ENCODE results near the gene LSAMP.

LSAMP gene

GRCh38 chr3:116015931-116016330 is 429.4 kb downstream of the LSAMP start:
- Histone ChIP-seq H3K36me3 (ENCODE audit: control insufficient read depth in 2 of 2, insufficient read depth in 1 of 2, low read length in 2 of 2) (no peaks in the 10 kb centered on the region), H3K4me1 (ENCODE audit: control insufficient read depth, insufficient read depth, low read length) (no peaks in the 10 kb centered on the region), H3K27ac (ENCODE audit: extremely low read depth, low read depth, low read length) (no peak overlapping the region), H3K9me3 (ENCODE audit: control insufficient read depth, insufficient read depth, low read depth, low read length) (no peaks in the 10 kb centered on the region), H3K4me3 (ENCODE audit: low read depth, low read length) (no peak overlapping the region)
- no peak for TF ChIP-seq ZNF140 (tag by site-specific recombination; IDR thresholded peaks at IDR 0.05)
- no peak for TF ChIP-seq ZNF701 (tag by site-specific recombination; IDR thresholded peaks at IDR 0.05)
- TF ChIP-seq, protein P1, sequence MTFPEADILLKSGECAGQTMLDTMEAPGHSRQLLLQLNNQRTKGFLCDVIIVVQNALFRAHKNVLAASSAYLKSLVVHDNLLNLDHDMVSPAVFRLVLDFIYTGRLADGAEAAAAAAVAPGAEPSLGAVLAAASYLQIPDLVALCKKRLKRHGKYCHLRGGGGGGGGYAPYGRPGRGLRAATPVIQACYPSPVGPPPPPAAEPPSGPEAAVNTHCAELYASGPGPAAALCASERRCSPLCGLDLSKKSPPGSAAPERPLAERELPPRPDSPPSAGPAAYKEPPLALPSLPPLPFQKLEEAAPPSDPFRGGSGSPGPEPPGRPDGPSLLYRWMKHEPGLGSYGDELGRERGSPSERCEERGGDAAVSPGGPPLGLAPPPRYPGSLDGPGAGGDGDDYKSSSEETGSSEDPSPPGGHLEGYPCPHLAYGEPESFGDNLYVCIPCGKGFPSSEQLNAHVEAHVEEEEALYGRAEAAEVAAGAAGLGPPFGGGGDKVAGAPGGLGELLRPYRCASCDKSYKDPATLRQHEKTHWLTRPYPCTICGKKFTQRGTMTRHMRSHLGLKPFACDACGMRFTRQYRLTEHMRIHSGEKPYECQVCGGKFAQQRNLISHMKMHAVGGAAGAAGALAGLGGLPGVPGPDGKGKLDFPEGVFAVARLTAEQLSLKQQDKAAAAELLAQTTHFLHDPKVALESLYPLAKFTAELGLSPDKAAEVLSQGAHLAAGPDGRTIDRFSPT (tag by site-specific recombination; IDR thresholded peaks at IDR 0.05), result no peak
- no peak for TF ChIP-seq ZBTB44 (tag by site-specific recombination; IDR thresholded peaks at IDR 0.05)
- no peak for TF ChIP-seq BCL11B (tag by site-specific recombination; IDR thresholded peaks at IDR 0.05; ENCODE audit: low read depth)
- TF ChIP-seq ZNF585B (tag by site-specific recombination; IDR thresholded peaks at IDR 0.05), result no peak
- TF ChIP-seq, protein P2, sequence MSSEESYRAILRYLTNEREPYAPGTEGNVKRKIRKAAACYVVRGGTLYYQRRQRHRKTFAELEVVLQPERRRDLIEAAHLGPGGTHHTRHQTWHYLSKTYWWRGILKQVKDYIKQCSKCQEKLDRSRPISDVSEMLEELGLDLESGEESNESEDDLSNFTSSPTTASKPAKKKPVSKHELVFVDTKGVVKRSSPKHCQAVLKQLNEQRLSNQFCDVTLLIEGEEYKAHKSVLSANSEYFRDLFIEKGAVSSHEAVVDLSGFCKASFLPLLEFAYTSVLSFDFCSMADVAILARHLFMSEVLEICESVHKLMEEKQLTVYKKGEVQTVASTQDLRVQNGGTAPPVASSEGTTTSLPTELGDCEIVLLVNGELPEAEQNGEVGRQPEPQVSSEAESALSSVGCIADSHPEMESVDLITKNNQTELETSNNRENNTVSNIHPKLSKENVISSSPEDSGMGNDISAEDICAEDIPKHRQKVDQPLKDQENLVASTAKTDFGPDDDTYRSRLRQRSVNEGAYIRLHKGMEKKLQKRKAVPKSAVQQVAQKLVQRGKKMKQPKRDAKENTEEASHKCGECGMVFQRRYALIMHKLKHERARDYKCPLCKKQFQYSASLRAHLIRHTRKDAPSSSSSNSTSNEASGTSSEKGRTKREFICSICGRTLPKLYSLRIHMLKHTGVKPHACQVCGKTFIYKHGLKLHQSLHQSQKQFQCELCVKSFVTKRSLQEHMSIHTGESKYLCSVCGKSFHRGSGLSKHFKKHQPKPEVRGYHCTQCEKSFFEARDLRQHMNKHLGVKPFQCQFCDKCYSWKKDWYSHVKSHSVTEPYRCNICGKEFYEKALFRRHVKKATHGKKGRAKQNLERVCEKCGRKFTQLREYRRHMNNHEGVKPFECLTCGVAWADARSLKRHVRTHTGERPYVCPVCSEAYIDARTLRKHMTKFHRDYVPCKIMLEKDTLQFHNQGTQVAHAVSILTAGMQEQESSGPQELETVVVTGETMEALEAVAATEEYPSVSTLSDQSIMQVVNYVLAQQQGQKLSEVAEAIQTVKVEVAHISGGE (tag by site-specific recombination; conservative IDR thresholded peaks at IDR 0.05; ENCODE audit: low read depth), result no peak
- TF ChIP-seq ZBTB6 (tag by site-specific recombination; IDR thresholded peaks at IDR 0.05), result no peak
- TF ChIP-seq GLIS2 (tag by site-specific recombination; IDR thresholded peaks at IDR 0.05), result no peak
- no peak for TF ChIP-seq ZNF274 (IDR thresholded peaks at IDR 0.05; ENCODE audit: low read length)
- TF ChIP-seq ZNF274 (tag by site-specific recombination; IDR thresholded peaks at IDR 0.05; ENCODE audit: borderline replicate concordance), result no peak
- no peak for TF ChIP-seq ZNF530 (tag by site-specific recombination; IDR thresholded peaks at IDR 0.05; ENCODE audit: low read depth)
- no peak for TF ChIP-seq PBX3 (CRISPR knock-in tag; IDR thresholded peaks at IDR 0.05)
- no peak for TF ChIP-seq KLF9 (tag by site-specific recombination; IDR thresholded peaks at IDR 0.05; ENCODE audit: low read depth)
- TF ChIP-seq ZNF391 (tag by site-specific recombination; IDR thresholded peaks at IDR 0.05; ENCODE audit: borderline replicate concordance, low read depth), result no peak
- TF ChIP-seq, protein P3, sequence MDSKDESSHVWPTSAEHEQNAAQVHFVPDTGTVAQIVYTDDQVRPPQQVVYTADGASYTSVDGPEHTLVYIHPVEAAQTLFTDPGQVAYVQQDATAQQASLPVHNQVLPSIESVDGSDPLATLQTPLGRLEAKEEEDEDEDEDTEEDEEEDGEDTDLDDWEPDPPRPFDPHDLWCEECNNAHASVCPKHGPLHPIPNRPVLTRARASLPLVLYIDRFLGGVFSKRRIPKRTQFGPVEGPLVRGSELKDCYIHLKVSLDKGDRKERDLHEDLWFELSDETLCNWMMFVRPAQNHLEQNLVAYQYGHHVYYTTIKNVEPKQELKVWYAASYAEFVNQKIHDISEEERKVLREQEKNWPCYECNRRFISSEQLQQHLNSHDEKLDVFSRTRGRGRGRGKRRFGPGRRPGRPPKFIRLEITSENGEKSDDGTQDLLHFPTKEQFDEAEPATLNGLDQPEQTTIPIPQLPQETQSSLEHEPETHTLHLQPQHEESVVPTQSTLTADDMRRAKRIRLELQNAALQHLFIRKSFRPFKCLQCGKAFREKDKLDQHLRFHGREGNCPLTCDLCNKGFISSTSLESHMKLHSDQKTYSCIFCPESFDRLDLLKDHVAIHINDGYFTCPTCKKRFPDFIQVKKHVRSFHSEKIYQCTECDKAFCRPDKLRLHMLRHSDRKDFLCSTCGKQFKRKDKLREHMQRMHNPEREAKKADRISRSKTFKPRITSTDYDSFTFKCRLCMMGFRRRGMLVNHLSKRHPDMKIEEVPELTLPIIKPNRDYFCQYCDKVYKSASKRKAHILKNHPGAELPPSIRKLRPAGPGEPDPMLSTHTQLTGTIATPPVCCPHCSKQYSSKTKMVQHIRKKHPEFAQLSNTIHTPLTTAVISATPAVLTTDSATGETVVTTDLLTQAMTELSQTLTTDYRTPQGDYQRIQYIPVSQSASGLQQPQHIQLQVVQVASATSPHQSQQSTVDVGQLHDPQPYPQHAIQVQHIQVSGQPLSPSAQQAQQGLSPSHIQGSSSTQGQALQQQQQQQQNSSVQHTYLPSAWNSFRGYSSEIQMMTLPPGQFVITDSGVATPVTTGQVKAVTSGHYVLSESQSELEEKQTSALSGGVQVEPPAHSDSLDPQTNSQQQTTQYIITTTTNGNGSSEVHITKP (tag by site-specific recombination; IDR thresholded peaks at IDR 0.05), result no peak
- TF ChIP-seq ZNF214 (tag by site-specific recombination; IDR thresholded peaks at IDR 0.05; ENCODE audit: borderline replicate concordance), result no peak
- TF ChIP-seq ZNF571 (tag by site-specific recombination; IDR thresholded peaks at IDR 0.05), result no peak
- ChIA-PET POLR2A (no interaction called here), CTCF (interaction anchor here (0.5 kb wide), 1 partner anchor 1915 kb away, joined by 3 read pairs; no protein-coding TSS in a partner anchor)
